GM21381 (cell line): ENCODE measurements around the gene SSTR3.

ENCODE experiments used
- ATAC-seq: cut with Tn5 transposase; IDR thresholded peaks from one replicate; pipeline ENCODE4 v1.9.1; 2021; ENCODE audit warnings: mild to moderate bottlenecking, moderate library complexity; ENCODE audit not compliant: unreplicated experiment

The SSTR3 gene

GRCh38 chr22:37169947-37170688 is 42.2 kb downstream of the SSTR3 start:
- no peak for ATAC-seq

- no peak for ATAC-seq
Observed at GRCh38 chr22:37169406-37169805, 42.9 kb downstream of the SSTR3 start.

DNA sequence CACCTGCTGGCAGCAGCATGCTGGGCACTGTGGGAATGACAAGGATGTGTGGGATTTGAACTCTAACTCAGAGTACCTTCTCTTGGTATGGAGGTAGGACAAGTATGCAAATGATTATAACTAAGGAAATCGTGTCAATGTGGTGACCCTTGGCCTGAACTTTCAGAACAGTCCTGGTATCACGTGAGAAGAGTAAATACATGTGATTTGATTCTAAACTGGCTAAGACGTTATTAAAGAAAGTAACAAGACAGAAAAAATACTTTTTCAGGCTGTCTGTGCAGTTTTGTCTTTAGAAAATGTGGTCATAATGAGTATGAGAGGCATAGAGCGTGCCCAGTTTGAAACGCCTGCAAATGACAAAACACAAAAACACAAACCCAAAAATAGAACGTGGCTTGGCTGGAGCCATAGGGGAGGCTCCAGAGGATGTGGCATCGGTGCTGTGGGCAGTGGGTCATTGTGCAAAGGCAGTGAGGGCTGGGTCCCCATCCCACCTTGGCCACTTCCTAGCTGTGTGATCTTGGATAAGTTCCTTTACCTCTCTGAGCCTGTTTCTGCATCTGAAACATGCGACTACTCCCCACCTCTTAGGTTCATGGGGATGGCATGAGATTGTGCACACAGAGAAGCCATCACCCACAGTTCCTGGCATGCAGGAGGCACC is 44.2 kb downstream of the SSTR3 start:
- no peak for ATAC-seq

DNA sequence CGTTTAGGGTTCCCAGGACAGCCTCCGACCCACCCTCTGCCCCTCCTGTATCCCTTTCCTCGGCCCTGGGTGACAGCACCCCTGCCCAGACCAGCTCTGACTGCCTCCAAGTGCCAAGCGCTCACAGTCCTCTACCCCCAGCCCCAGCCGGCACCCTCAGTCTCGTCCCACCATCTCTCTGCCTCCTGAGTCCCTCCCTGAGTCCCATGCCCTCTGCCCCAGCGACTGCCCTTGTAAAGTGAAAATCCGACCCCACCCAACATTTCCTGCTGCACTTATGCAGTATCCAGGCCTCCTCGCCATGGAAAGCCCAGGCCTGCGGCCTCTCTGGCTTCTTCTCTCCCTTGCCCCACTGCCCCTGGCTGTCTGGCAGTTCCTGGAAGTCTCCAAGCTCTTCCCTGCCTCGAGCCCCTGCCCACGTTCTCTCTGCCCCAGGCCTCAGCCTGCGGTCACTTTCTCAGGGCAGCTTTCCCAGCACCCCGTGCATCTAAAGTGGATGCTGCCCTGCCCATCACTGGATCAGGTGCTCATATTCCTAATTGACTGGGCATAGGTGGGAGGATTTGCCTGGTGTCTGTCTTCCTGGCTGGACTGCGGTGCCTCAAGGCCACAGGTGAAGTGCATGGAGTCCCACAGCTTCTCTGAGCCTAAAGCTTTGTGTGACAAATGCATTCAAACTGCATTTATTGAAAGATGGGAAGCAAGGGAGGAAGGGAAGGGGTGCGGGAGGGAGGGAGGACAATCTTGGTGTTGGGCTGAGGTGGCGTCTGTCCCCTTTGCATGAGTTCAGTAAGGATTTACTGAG is 44.9 kb downstream of the SSTR3 start:
- ATAC-seq, result no peak

DNA sequence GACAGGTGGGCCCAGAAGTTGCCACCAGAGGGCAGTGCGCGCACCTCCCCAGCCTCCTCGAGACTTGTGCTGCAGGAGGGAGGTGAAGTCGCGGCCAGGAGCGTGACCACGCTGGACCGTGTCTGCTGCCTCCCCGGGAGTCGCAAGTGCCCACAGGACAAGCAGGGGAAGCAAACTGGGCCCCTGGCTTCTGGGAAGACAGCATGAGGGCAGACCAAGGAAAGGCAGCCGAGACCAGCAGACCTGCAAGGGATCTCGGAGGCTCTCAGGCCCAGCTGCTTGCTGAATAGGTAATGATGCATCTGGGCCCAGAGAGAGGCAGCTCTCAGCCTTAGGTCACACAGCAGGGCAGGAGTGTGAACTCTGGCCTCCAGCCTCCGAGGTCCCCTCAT is 45.6 kb downstream of the SSTR3 start:
- ATAC-seq, result no peak

DNA sequence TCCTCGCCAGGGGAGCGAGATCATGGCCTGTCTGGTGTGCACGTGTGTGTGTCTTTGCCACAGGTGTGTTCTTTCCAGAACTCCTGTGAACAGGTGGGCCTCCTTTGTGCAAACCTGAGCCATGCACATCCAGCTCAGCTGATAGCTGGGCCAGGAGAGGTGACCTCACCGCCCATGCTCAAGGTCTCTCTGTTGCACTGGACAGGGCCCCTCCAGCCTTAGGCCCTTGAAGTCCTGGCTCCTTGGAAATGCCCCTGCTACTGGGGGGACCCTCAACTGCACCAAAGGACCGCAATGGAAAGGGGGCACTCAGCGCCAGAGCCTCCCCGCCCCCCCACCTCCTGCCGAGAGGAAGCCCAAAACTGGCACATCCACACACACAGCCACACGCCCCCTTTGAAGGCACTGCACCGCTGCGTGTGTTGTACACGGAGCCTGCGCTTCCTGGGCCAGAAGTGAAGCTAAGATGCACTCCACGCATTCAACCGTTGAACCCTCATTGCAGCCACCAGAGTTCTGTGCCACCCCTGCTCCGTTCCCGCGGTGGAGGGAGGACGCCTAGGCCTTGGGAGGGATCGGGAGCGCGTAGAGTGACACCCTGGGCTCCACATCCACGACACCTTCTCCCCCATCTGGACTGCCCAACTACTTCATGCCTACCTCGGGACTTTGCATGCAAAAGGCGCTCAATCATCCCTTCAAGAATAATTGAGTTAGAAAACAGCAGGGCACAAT is 46.2 kb downstream of the SSTR3 start:
- no peak for ATAC-seq

GRCh38 chr22:37165066-37165465 is 47.2 kb downstream of the SSTR3 start:
- no peak for ATAC-seq

GRCh38 chr22:37164505-37164887 is 47.8 kb downstream of the SSTR3 start:
- no peak for ATAC-seq

DNA sequence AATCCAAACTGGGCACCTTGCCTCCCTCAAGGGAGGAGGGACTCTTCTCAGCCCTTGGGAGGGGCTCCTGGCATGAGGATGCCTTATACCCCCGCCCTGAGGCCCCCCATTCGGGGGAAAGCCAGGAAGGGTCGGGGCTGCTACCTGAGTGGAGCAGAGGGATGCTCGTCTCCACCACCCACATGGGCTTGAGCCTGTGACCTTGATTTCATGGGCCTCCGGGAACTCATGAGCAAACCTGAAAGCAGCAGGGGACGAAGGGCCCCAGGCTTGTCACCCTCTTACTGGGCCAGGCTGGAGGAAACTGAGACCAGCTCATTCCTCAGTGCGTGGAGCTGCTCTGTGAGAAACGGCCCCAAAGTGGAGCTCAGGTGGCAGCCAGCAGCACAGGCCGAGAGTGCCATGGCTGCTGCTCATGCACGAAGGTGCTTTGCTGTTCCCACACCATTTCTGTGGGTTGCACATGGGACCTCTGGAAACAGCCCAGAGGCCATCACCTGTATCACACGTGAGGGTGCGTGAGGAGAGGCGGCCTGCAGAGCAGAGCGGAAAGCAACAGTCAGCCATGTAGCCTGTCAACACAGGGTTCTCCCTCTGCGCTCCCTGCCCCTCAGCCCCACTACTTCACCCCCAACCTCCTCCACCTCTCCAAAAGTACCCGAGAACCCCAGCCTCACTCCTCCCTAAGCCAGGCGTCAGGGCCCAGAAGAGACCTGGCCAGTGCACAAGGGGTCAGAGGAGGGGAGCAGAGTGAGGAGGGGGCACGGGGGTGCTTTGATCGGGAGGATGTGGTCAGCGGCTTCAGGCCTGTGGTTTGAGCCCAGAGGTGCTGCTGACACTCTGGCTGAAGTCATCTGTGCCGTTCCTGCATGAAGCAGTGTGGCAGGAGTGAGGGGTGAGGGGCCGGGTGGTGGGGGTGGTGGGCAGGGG is 48.4 kb downstream of the SSTR3 start:
- peak; percentile 34 for ATAC-seq

DNA sequence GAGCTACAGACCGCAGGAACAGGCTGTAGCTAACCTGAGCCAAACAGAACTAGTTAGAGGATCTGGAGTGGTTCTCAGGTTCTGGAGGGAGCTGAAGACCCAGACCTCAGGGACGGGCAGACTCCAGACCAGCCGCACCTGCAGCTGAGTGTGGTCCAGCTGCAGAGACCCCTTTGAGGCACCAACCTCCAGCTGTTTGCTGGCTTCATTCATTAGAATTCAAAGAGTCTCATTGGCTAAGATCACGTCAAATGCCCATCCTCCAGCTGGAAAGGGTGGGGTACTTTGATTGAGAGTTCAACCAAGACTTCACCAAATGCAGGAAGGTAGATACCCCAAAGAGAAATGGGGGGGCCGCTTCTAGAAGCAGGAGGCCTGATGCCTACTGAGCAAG is 49.2 kb downstream of the SSTR3 start:
- ATAC-seq, result no peak

GRCh38 chr22:37162221-37163095 is 49.8 kb downstream of the SSTR3 start:
- peak; percentile 46 for ATAC-seq

DNA sequence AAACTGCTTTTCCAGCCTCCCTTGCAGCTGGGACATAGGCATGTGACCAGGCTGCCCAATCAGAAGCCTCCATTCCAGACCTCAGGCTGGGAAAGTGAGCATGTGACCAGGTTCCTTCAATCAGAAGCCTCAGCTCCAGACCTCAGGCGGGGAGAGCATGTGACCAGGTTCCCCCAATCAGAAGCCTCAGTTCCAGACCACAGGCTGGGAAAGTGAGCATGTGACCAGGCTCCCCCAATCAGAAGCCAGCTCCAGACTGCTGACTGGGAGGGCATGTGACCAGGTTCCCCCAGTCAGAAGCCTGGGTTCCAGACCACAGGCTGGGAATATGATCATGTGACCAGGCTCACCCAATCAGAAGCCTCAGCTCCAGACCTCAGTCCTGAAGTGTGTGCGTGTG is 50.8 kb downstream of the SSTR3 start:
- no peak for ATAC-seq

- ATAC-seq, result no peak
Observed at GRCh38 chr22:37160027-37160426, 52.2 kb downstream of the SSTR3 start.

- no peak for ATAC-seq
Observed at GRCh38 chr22:37158963-37159290, 53.4 kb downstream of the SSTR3 start.

DNA sequence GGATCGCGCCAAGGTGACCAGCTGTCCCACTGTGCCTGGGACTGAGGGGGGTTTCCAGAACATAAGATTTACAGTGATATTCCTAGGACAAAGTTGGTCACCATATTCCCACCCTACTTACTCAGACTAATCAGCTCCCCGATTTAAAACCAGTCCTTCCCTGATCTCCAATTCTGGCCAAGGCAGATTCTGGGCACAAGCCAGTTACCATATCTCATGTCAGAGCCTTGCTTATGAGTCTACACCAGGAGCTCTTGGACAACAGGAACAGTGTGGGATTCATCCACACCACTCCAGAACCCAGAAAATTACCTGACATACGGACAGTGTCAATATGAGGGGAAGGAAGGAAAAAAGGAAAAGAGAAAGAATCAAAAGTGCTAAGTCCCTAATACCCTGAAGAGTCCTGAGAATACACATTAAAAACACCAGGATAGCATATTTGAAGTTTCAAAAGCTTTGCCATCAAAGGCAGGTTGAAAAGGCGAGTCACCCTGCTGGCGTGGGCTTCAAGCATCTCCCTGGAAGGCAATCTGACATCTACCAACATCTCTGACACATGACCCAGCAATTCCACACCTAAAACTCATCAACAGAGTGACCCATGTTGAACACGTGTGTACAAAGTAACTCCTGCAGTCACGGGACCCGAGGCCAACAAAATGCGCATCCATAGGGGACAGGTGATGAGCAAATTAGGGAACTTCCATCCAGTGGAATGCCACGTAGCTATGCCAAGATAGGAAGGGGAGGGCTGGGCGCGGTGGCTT is 54.6 kb downstream of the SSTR3 start:
- ATAC-seq, result no peak

DNA sequence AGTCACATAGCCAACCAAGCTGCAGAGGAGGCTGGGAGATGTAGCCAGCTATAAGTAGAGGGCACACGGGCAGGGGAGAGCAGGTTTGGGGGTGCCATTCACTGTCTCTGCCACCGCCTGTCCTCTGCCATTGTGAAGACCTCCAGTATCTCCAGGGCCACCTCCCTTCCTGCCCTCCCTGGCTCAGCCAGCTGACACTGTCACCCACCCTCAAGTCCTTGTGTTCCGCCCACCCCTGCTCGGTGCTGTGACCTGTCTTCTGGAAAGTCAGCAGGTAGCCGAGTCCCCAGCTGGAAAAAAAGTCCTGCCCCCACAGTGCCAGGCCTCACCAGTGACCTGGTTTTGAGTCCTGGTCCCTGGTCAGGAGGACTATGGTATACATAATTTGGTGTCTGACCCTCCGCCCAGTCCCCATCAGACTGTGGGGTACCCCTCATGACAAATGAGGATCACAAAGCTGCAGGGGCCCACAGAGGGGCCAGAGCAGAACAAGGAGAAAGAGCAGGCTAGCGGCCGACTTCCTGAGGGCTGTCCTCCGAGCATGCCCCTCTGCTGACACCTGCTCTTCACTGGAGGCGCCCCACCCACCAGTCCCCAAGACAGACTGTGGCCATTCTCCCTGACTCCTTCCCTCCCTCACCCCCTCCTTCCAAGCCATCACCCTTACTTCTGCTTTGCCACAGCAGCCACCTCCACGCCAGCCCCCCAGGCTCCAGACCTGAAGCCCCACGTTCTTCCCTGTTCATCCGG is 55.4 kb downstream of the SSTR3 start:
- ATAC-seq, result no peak

GRCh38 chr22:37155971-37156370 is 56.3 kb downstream of the SSTR3 start:
- no peak for ATAC-seq
